SK-N-SH treated with all-trans-retinoic acid at 6 μM for 48 hours (cell line): Measurements from ENCODE around the gene SMARCC1.

ENCODE experiments used
- ARNTL ChIP-seq: fragments of 450-650 bp; formaldehyde crosslinking; IDR thresholded peaks from 2 replicates; pipeline ENCODE4 v1.5.0; 2020; ENCODE audit warnings: low read depth, mild to moderate bottlenecking, moderate library complexity, borderline replicate concordance
- BACH2 ChIP-seq: fragments of 250-450 bp; sonication (Bioruptor Pico); IDR thresholded peaks from 2 replicates; pipeline ENCODE4 v1.9.0; 2021; ENCODE audit warnings: mild to moderate bottlenecking, borderline replicate concordance
- CREB5 ChIP-seq: fragments of 250-450 bp; sonication (Bioruptor Pico); IDR thresholded peaks from 2 replicates; pipeline ENCODE4 v1.5.1; 2020; ENCODE audit warnings: low read depth, mild to moderate bottlenecking, moderate library complexity
- GLIS3 ChIP-seq: fragments of 250-450 bp; sonication (Bioruptor Pico); IDR thresholded peaks from 2 replicates; pipeline ENCODE4 v1.5.0; 2020; ENCODE audit warnings: mild to moderate bottlenecking, moderate library complexity
- RARB ChIP-seq: fragments of 250-450 bp; sonication (Bioruptor Pico); IDR thresholded peaks from 2 replicates; pipeline ENCODE4 v1.8.0; 2021; ENCODE audit warnings: mild to moderate bottlenecking, moderate library complexity
- TOX ChIP-seq: fragments of 250-450 bp; sonication (Bioruptor Pico); IDR thresholded peaks from 2 replicates; pipeline ENCODE4 v1.8.0; 2021; ENCODE audit warnings: mild to moderate bottlenecking, moderate library complexity, borderline replicate concordance
- TF ChIP-seq, protein P1 (sequence below): fragments of 250-450 bp; sonication (Bioruptor Pico); IDR thresholded peaks from 2 replicates; pipeline ENCODE4 v1.5.0; 2020; ENCODE audit warnings: mild to moderate bottlenecking, moderate library complexity
- TF ChIP-seq, protein P2 (sequence below): fragments of 250-450 bp; sonication (Bioruptor Pico); IDR thresholded peaks from 2 replicates; pipeline ENCODE4 v1.8.0; 2020; ENCODE audit warnings: mild to moderate bottlenecking, moderate library complexity, borderline replicate concordance

GRCh38 chr3:47641739-47642138, 140.0 kb downstream of the SMARCC1 start:
- TF ChIP-seq ARNTL (CRISPR knock-in tag) (no peak), TOX (CRISPR knock-in tag) (no peak), CREB5 (CRISPR knock-in tag) (no peak), RARB (CRISPR knock-in tag) (no peak), BACH2 (CRISPR knock-in tag) (no peak), GLIS3 (CRISPR knock-in tag) (no peak)
- TF ChIP-seq, protein P1, sequence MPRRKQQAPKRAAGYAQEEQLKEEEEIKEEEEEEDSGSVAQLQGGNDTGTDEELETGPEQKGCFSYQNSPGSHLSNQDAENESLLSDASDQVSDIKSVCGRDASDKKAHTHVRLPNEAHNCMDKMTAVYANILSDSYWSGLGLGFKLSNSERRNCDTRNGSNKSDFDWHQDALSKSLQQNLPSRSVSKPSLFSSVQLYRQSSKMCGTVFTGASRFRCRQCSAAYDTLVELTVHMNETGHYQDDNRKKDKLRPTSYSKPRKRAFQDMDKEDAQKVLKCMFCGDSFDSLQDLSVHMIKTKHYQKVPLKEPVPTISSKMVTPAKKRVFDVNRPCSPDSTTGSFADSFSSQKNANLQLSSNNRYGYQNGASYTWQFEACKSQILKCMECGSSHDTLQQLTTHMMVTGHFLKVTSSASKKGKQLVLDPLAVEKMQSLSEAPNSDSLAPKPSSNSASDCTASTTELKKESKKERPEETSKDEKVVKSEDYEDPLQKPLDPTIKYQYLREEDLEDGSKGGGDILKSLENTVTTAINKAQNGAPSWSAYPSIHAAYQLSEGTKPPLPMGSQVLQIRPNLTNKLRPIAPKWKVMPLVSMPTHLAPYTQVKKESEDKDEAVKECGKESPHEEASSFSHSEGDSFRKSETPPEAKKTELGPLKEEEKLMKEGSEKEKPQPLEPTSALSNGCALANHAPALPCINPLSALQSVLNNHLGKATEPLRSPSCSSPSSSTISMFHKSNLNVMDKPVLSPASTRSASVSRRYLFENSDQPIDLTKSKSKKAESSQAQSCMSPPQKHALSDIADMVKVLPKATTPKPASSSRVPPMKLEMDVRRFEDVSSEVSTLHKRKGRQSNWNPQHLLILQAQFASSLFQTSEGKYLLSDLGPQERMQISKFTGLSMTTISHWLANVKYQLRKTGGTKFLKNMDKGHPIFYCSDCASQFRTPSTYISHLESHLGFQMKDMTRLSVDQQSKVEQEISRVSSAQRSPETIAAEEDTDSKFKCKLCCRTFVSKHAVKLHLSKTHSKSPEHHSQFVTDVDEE (CRISPR knock-in tag): no peak
- TF ChIP-seq, protein P2, sequence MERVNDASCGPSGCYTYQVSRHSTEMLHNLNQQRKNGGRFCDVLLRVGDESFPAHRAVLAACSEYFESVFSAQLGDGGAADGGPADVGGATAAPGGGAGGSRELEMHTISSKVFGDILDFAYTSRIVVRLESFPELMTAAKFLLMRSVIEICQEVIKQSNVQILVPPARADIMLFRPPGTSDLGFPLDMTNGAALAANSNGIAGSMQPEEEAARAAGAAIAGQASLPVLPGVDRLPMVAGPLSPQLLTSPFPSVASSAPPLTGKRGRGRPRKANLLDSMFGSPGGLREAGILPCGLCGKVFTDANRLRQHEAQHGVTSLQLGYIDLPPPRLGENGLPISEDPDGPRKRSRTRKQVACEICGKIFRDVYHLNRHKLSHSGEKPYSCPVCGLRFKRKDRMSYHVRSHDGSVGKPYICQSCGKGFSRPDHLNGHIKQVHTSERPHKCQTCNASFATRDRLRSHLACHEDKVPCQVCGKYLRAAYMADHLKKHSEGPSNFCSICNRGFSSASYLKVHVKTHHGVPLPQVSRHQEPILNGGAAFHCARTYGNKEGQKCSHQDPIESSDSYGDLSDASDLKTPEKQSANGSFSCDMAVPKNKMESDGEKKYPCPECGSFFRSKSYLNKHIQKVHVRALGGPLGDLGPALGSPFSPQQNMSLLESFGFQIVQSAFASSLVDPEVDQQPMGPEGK (CRISPR knock-in tag): no peak
